CD4-positive, alpha-beta T cell treated with Interferon alpha-2 for 1 hour (primary cell): ENCODE measurements around the gene ZNF688.
A peak's percentile ranks its signal among the peaks of the same experiment; 100 is the strongest.
"Not testable (repeated sequence)": the region's sequence is repeated elsewhere in the genome, so short reads cannot be mapped to it uniquely, and the experiment has no call there.

Source experiments
- DNase-seq, 2 donors: peaks; one replicate each; pipeline ENCODE4 v3.0.0-alpha.2; 2020 to 2022

Gene ZNF688

GRCh38 chr16:30555315-30556124, 16.0 kb downstream of the ZNF688 start:
- no peak for DNase-seq

- no peak for DNase-seq
Observed at GRCh38 chr16:30554557-30555314, 16.8 kb downstream of the ZNF688 start.

DNA sequence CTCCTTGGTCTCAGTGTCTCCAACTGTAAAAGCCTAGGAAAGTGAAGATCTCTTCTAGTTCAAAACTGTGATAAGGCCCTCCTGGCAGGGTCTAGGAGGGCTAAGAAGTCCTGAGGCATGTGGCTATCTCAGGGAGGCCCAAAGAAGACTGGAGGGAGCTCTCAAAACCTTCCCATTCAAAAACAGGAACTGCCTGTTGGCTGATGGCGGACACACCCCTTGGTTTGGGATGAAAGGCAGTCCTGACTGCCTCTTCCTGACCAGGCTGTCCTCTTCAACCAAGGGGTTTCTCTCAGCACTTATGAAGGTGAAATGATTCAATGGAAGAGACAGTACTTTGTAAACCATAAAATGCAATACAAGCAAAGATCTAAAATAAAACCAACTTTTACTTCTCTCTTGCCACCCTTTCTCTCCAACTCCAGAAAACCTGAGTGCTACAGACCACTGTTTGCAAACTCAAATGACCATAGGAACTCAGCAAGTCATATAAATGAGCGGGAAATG, 18.1 kb downstream of the ZNF688 start:
- DNase-seq: no peak

GRCh38 chr16:30552956-30553355, 18.6 kb downstream of the ZNF688 start:
- DNase-seq: no peak

- peak; percentile 69 to 87 for DNase-seq
Observed at GRCh38 chr16:30551781-30552180, 19.7 kb downstream of the ZNF688 start.

DNA sequence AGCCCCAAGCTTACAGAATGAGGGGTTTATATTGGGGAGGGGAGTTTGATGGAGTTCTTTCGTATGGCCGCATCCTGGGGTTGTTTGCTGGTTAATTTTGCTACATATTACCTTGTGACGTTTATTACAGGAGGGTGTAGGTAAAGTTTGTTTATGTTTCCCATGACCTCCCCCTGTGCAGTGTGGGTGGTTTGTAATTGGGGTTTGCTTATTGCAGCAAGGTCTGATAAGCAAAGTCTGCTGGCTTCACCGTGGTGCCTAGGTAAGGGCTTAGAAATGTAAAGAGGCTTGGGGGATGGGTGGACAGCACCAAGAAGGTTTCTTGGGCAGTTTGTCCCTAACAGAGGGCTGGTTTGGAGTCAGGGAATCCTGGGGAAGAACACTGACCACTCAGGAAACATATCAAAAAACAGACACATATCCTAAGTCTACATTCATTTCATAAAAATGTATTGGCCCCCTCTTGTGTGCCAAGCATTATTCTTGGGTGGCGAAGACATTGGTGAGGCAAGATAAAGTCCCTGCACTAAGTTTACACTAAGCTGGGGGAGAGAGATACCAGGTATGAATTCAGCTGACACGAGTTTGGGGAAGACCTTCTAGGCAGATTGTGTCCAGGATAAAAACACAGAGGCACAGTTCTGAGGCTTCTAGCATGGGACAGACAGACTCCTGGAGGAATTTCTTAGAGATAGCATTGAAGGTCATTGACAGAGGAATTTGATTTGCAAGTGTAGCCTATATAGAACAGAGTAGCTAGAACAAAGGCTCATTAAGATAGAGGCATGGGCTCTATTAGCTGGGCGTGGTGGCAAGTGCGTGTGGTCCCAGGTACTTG, 22.9 kb downstream of the ZNF688 start:
- DNase-seq: no peak

GRCh38 chr16:30546115-30546514, 25.4 kb downstream of the ZNF688 start:
- DNase-seq: no peak

- no peak for DNase-seq
Observed at GRCh38 chr16:30543067-30543466, 28.4 kb downstream of the ZNF688 start.

DNA sequence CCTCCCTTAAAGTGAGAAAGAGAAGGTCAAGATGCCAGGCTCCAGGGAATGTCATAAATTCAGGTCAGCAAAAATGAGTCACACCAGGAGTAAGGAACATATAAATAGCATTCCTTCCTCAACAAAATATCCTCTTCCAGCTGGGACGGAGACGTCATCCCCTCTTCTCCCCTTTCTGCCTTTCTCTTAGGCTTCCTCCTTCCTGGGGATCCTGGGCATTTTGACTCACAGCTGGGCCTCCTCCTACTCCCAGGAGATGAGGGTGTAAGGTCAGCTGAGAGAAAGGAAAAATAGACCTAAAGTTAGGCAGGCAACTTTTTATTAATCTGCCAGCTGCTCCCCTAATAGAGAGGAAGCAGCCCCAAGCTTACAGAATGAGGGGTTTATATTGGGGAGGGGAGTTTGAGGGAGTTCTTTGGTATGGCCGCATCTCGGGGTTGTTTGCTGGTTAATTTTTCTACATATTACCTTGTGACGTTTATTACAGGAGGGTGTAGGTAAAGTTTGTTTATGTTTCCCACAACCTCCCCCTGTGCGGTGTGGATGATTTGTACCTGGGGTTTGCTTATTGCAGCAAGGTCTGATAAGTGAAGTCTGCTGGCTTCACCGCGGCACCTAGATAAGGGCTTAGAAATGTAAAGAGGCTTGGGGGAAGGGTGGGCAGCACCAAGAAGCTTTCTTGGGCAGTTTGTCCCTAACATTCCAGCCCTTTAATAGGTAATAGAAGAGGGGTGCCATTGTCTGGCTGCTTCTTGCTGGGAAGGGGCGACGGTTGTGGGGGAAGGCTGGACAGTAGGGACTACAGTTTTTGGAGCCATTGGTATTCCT, 29.8 kb downstream of the ZNF688 start:
- DNase-seq: no peak

GRCh38 chr16:30540916-30541464, 30.5 kb downstream of the ZNF688 start:
- not testable (repeated sequence) for DNase-seq

DNA sequence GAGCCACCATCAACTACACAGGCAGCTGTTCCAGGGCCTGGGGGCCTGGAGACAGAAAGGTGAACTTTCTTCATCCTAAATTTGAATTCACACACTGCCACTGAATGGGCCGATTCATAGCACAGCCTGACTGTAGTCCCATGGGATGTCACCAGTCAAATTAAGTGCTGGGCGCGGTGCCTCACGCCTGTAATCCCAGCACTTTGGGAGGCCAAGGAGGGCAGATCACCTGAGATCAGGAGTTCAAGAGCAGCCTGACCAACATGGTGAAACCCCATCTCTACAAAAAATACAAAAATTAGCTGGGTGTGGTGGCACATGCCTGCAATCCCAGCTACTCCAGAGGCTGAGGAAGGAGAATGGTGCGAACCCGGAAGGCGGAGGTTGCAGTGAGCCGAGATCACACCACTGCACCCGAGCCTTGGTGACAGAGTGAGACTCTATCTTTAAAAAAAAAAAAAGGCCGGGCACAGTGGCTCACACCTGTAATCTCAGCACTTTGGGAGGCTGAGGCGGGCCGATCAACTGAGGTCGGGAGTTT, 31.5 kb downstream of the ZNF688 start:
- DNase-seq: not testable (repeated sequence)

DNA sequence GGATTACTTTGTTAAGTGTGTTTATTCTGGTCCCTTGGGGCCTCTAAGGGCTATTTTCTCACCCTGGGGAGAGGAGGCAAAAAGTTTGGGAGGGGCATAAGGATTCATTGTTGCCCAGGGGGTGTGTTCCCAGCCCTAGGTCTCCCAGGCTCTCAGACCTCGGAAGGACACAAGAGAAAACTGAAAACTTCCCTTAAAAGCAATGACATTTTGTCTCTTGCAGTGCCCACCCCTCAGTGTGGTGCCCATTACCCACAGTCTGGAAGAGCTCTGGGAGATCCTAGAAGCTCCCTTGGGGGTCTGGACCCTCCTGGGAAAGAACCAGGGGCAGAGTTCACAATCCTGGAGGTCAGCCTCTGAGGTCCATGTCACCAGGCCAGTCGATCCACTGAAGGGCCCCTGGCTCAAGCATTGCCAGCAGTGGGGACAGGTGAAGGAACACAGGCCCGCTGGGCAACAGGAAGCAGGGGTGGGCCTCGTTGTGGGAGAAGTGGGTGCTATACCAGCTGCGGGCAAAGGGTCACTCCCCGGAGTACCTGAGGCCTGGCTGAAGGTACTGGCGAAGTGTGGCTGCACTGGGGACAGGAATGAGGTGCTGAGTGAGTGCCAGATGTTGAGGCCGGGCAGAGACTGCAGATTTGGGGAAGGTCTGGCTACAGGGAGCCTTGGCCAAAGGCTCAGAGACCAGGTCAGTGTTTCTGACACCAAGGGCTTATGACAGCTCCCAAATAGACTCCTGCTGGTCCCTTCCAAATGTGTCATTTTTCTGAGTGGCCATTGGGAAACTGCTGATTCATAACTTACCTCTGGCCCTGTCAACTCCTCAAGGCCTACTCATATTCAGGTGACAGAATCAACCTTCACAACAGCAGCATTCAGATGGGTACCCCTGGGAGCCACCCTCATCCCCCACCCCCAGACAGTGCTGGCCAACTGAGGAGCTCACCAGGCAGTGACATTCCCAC, 32.2 kb downstream of the ZNF688 start:
- no peak for DNase-seq

DNA sequence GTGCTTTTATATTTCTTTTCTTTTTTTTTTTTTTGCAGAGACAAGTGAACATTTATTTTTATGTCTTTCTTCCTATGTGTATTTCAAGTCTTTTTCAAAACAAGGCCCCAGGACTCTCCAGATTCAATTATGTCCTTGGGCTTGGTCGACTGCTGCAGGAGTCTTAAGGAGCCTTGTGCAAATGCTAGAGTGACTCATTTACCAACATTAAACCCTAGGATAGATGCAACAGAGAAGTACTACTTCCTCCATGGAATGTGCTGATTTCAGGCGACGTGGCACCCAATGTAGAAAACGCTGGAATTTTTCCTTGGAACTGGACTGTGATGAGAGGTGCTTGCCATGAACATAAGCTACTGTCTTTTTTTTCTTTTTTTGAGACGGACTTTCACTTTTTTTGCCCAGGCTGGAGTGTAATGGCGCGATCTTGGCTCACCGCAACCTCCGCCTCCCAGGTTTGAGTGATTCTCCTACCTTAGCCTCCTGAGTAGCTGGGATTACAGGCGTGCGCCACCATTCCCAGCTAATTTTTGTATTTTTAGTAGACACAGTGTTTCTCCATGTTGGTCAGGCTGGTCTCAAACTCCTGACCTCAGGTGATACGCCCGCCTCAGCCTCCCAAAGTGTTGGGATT, 35.0 kb downstream of the ZNF688 start:
- DNase-seq: not testable (repeated sequence)

DNA sequence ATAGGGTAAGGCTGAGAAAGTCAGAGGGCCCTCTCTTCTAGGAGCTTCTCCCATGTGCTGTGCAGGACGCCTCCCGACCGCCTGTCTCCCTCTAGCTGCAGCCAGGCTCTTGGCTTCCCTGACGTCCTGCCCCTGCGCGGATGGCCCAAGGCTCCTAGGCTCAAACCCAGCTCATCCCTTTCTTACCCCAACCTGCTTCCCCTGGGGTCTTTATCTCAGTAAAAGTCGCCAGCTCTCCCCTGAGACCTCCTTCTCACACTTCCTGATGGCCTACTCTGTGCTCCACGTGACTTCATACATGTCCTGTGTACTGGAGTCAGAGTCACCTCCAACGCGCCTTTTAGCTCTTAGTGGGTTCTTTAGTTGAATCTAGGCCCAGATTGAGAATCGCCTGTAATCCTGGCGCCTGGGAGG, 35.7 kb downstream of the ZNF688 start:
- DNase-seq: peak; percentile 62 to 66

DNA sequence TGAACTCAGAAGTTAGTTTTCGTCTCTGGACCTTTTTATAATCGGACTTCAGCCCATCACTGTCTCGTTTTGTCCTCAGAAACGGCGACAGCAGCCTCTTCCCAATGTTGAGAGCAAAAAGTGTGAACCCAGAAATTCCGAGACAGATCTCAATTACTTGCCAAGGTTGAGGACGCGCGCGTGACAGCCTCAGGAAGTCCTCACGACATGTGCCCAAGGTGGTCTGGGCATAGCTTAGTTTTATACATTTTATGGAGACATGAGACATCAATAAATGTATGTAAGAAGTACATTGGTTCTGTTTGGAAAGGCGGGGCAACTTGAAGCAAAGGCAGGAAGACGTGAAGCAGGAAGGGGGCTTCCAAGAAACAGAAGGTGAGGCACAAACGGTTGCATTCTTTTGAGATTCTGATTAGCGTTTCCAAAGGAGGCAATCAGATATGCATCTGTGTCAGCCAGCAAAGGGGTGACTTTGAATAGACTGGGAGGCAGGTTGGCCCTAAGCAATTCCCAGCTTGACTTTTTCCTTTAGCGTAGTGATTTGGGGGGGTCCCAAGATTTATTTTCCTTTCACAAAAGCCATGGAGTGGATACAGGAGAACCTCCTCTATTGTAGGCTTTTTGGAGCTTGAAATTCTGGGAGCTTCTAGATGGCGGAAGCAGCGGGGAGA, 36.3 kb downstream of the ZNF688 start:
- DNase-seq: peak; percentile 55 to 69

GRCh38 chr16:30534368-30535105, 37.0 kb downstream of the ZNF688 start, which contains the start of gene ZNF747:
Gene ZNF747 (minus strand): TSS chr16:30534858. CDS start chr16:30534679, 179 bp downstream.
- peak; percentile 89 to 94 for DNase-seq

DNA sequence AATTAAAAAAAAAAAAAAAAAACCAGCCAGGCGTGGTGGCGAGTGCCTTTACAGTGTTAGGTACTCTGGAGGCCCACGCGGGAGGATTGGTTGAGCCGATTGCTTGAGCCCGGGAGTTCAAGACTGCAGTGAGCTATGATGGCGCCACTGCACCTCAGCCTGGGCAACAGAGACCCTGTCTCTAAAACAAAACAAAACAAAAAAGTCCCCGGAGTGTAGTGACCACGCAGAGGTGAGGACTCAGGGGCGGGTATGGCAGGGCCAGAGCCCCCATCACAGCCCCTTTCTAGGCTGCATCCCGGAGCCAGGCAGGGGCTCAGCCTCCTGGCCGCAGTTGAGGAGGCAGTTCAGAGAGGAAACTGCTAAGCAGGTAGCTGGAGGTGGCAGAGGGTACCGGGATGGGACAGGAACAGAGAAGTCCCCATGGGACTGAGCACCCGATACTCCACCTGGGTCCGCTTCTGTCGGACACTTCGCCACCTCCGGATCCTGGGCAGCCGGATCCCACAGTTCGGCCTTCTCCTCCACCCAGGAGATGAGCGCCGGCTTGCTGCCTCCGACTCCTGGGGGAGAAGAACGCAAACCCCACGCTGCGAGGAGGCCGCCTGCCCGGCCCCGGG, 37.7 kb downstream of the ZNF688 start:
- no peak for DNase-seq

GRCh38 chr16:30533146-30533522, 38.4 kb downstream of the ZNF688 start:
- DNase-seq: no peak
